CD8-positive, alpha-beta memory T cell (primary cell): ENCODE measurements around the gene KCNQ5. TPM values are rescaled to one million over a fixed set of nuclear protein-coding genes. Genes with fewer than 3 reads are reported as not detected.
A peak's percentile ranks its signal among the peaks of the same experiment; 100 is the strongest.

Experiments used
- CTCF ChIA-PET: fragments of 350-600 bp; sonication (Branson Sonifier 250); formaldehyde crosslinking; loops from one replicate; lab custom pipeline; 2021; ENCODE audit warnings: antibody characterized with exemption; lab: Charles Lee
- POLR2A ChIA-PET: fragments of 350-600 bp; sonication (Branson Sonifier 250); formaldehyde crosslinking; loops from one replicate; lab custom pipeline; 2021; ENCODE audit warnings: antibody characterized with exemption; lab: Charles Lee
- DNase-seq, 5 donors: peaks; one replicate each; pipeline versions ENCODE4 v3.0.0 to v3.0.0-alpha.2; 2020 to 2022; ENCODE audit warnings: mixed read lengths in 1 of 5
- H3K27ac ChIP-seq: one replicate; pipeline ENCODE4 v1.7.0; 2013; ENCODE audit warnings: low read depth, mild to moderate bottlenecking, low read length, moderate library complexity
- H3K27me3 ChIP-seq: 2 replicates; pipeline ENCODE4 v1.7.0; 2013; ENCODE audit warnings: low read length, mild to moderate bottlenecking; ENCODE audit not compliant: insufficient read depth, poor library complexity, severe bottlenecking
- H3K36me3 ChIP-seq: 2 replicates; pipeline ENCODE4 v1.7.0; 2013; ENCODE audit warnings: mild to moderate bottlenecking, low read length, moderate library complexity; ENCODE audit not compliant: insufficient read depth
- H3K4me1 ChIP-seq: 2 replicates; pipeline ENCODE4 v1.7.0; 2013; ENCODE audit warnings: mild to moderate bottlenecking, low read length, moderate library complexity; ENCODE audit not compliant: insufficient read depth
- H3K4me3 ChIP-seq: 2 replicates; pipeline ENCODE4 v1.7.0; 2013; ENCODE audit warnings: mild to moderate bottlenecking, low read length
- H3K9me3 ChIP-seq: 2 replicates; pipeline ENCODE4 v1.7.0; 2013; ENCODE audit warnings: mild to moderate bottlenecking, low read length
- H3K27ac Mint-ChIP-seq, 8 donors: one replicate each; pipeline ENCODE4 v1.8.0; 2020 to 2021; ENCODE audit warnings: mixed read lengths in 8 of 8, mild to moderate bottlenecking in 6 of 8, inconsistent platforms in 3 of 8, moderate library complexity in 3 of 8
- H3K27me3 Mint-ChIP-seq, 2 donors: one replicate each; pipeline ENCODE4 v1.8.0; 2020 to 2021; ENCODE audit warnings: mixed read lengths in 2 of 2, mild to moderate bottlenecking in 1 of 2, moderate library complexity in 1 of 2
- H3K36me3 Mint-ChIP-seq, 3 donors: one replicate each; pipeline ENCODE4 v1.8.0; 2020 to 2021; ENCODE audit warnings: mixed read lengths in 3 of 3, inconsistent platforms in 1 of 3, mild to moderate bottlenecking in 1 of 3
- H3K4me1 Mint-ChIP-seq, 3 donors: one replicate each; pipeline ENCODE4 v1.8.0; 2020 to 2021; ENCODE audit warnings: mixed read lengths in 3 of 3, inconsistent platforms in 1 of 3, mild to moderate bottlenecking in 1 of 3
- H3K4me3 Mint-ChIP-seq, 7 donors: one replicate each; pipeline ENCODE4 v1.8.0; 2020 to 2021; ENCODE audit warnings: mixed read lengths in 7 of 7, mild to moderate bottlenecking in 6 of 7, moderate library complexity in 4 of 7, inconsistent platforms in 2 of 7
- H3K9me3 Mint-ChIP-seq, 5 donors: one replicate each; pipeline ENCODE4 v1.8.0; 2020 to 2022; ENCODE audit warnings: mixed read lengths in 5 of 5, mild to moderate bottlenecking in 3 of 5, moderate library complexity in 2 of 5, inconsistent platforms in 1 of 5
- polyA plus RNA-seq: library from polyadenylated mRNA; unstranded; fragments of 300-500 nt; fragmentation: Illumina TruSeq; gene quantifications from one replicate; pipeline ENCODE4 v1.2.3, GENCODE V29; 2021
- total RNA-seq, 2 experiments: library from RNA; stranded (reverse); gene quantifications; one replicate each; pipeline ENCODE4 v1.2.3, GENCODE V29; 2021

The KCNQ5 gene
- total and polyA plus RNA-seq, 3 experiments from 2014 or later: 0.85 to 8.5 (median 7.9) TPM

DNA sequence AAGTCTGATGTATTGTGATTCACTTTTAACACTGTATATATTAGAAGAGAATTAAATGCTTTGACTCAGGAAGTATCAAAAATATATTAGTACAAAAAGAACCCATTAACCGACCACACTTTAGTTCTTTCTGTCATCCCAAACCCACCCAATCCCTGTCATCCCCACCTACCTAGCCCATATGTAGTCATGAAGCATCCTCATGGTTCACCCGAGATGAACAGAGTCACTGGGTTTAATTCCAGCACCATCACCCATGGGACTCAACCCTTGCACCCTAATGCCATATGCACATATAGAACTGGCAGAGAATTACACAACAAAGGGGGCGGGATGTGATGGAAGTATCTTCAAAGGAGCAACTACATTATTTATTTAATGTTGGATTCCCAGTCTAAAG is 462.0 kb downstream of the KCNQ5 start:
- POLR2A ChIA-PET: no interaction called here
- H3K36me3 Mint-ChIP-seq: no peaks in the 10 kb centered on the region

DNA sequence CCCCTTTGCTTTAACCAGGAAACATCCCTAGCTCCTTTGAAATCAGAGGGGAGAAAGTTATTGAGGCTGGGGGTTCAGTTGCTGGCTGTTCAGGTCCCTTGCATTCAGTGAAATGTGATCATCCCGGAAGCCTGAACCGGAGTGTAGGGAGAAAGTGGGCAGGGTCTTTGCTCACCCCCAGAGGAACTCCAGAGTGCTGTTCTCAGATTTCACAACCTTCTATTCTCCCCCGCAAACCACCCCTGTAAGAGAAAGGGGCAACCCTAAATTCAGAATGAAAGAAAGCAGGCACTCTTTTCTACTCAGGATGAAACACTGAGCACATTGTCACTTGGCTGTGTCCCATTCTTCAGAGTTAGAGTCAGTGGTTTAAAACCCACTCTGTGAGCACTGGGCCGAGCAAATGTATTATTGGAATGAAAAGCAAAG is 463.6 kb downstream of the KCNQ5 start:
- Mint-ChIP-seq H3K36me3 (no peaks in the 10 kb centered on the region), H3K27me3 (no peaks in the 10 kb centered on the region), H3K4me3 (no peak overlapping the region), H3K4me1 (no peaks in the 10 kb centered on the region), H3K27ac (no peak overlapping the region), H3K9me3 (peaks cover 0 to 2% (median 0%) of the 10 kb centered on the region in 5 donors)
- Histone ChIP-seq H3K27ac (no peak overlapping the region), H3K27me3 (no peaks in the 10 kb centered on the region), H3K36me3 (no peaks in the 10 kb centered on the region), H3K4me1 (no peaks in the 10 kb centered on the region), H3K4me3 (no peak overlapping the region), H3K9me3 (no peaks in the 10 kb centered on the region)
- no peak for DNase-seq
- ChIA-PET CTCF (no interaction called here), POLR2A (no interaction called here)

More for the DNA sequence above, 462.0 kb downstream of the KCNQ5 start:
- Histone ChIP-seq H3K4me1 (no peaks in the 10 kb centered on the region), H3K36me3 (no peaks in the 10 kb centered on the region), H3K27me3 (no peaks in the 10 kb centered on the region), H3K4me3 (no peak overlapping the region), H3K9me3 (no peaks in the 10 kb centered on the region), H3K27ac (no peak overlapping the region)
- no peak for DNase-seq
- H3K27ac Mint-ChIP-seq: no peak overlapping the region
- H3K9me3 Mint-ChIP-seq: no peaks in the 10 kb centered on the region
- no peaks in the 10 kb centered on the region for H3K4me1 Mint-ChIP-seq
- H3K27me3 Mint-ChIP-seq: no peaks in the 10 kb centered on the region
- H3K4me3 Mint-ChIP-seq: no peak overlapping the region
- CTCF ChIA-PET: no interaction called here

DNA sequence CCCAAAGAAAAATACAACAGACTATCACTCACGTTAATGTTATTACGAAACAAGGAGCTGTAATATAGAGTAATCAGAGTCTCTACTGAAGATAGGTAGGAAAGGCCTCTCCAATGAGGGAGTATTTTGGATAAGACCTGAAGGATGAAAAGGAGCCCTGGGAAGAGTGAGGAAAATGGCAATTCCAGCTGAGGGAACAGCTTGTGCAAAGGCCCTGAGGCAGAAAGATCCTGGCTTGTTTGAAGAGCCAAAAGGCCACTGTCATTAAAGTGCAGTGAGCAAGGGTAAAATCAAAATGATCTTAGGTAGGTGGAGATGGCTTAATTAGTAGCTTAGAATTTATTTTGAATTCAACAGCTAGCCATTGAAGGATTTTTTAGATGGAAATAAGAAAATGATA is 464.9 kb downstream of the KCNQ5 start:
- no peak overlapping the region for H3K4me3 ChIP-seq
- no peak for DNase-seq
- peaks cover 0 to 4% (median 0%) of the 10 kb centered on the region in 3 donors for H3K36me3 Mint-ChIP-seq
- H3K9me3 Mint-ChIP-seq: peaks cover 3 to 4% (median 3%) of the 10 kb centered on the region in 5 donors
- no peaks in the 10 kb centered on the region for H3K27me3 ChIP-seq
- no peaks in the 10 kb centered on the region for H3K9me3 ChIP-seq
- no peaks in the 10 kb centered on the region for H3K4me1 Mint-ChIP-seq
- H3K27ac ChIP-seq: no peak overlapping the region
- POLR2A ChIA-PET: no interaction called here
- H3K4me3 Mint-ChIP-seq: no peak overlapping the region
- H3K4me1 ChIP-seq: no peaks in the 10 kb centered on the region
- H3K27me3 Mint-ChIP-seq: no peaks in the 10 kb centered on the region
- CTCF ChIA-PET: no interaction called here
- H3K36me3 ChIP-seq: no peaks in the 10 kb centered on the region
- peak overlapping the region in 1 of 8 donors; percentile 24 for H3K27ac Mint-ChIP-seq

DNA sequence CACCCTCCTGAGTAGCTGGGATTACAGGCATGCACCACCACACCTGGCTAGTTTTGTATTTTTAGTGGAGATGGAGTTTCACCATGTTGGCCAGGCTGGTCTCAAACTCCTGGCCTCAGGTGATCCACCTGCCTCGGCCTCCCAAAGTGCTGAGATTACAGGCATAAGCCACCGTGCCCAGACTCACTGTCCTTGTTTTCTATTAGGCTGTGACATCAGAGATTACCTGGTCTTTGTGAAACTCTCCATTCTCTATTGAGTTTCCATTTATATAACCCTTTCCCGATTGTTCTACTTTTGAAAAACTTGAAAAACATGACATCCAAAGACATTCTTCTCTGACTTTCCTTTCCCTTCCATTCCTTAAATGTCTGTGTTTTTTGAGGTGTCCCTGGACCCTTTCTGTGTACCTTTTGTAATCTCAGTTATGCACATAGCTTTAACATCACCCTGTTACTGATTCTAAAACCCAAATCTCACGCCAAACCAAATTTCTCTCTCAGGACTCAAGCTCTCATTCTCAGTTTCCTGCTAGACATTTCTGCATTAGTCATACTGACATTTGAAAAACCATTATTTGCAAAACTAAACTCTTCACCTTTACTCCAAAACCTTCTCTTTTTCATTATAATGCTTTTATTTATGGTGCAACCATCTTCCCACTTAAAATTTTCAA is 466.4 kb downstream of the KCNQ5 start:
- no peak overlapping the region for H3K27ac ChIP-seq
- Mint-ChIP-seq H3K27me3 (no peaks in the 10 kb centered on the region), H3K4me1 (no peaks in the 10 kb centered on the region), H3K27ac (peak overlapping the region in 1 of 8 donors; percentile 89), H3K4me3 (no peak overlapping the region), H3K36me3 (peaks cover 0 to 15% (median 0%) of the 10 kb centered on the region in 3 donors), H3K9me3 (peaks cover 5 to 12% (median 6%) of the 10 kb centered on the region in 5 donors)
- no peaks in the 10 kb centered on the region for H3K9me3 ChIP-seq
- POLR2A ChIA-PET: no interaction called here
- H3K27me3 ChIP-seq: no peaks in the 10 kb centered on the region
- no peaks in the 10 kb centered on the region for H3K4me1 ChIP-seq
- H3K36me3 ChIP-seq: no peaks in the 10 kb centered on the region
- no peak overlapping the region for H3K4me3 ChIP-seq
- CTCF ChIA-PET: no interaction called here
- no peak for DNase-seq

DNA sequence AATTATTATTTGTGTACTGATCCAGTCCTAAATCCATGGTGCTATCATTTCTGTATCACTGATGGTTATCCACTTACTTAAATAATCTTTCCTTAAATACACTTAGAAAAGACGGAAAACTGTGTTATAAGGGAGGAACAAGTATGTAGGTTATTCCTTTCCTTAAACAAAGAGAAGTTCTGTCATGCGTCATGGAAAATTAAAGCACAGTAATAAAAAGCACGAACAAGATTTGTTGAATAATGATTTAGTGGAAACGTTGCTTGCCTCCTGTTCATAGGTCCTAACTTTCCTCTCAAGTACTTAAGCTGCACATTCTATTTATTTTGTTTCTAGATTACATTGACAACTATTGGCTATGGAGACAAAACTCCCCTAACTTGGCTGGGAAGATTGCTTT is 483.1 kb downstream of the KCNQ5 start:
- Histone ChIP-seq H3K4me3 (no peak overlapping the region), H3K27me3 (no peaks in the 10 kb centered on the region), H3K9me3 (no peaks in the 10 kb centered on the region), H3K27ac (no peak overlapping the region), H3K4me1 (no peaks in the 10 kb centered on the region), H3K36me3 (no peaks in the 10 kb centered on the region)
- POLR2A ChIA-PET: no interaction called here
- peaks cover 0 to 2% (median 0%) of the 10 kb centered on the region in 3 donors for H3K36me3 Mint-ChIP-seq
- H3K9me3 Mint-ChIP-seq: peaks cover 0 to 5% (median 2%) of the 10 kb centered on the region in 5 donors
- no peak for DNase-seq
- CTCF ChIA-PET: no interaction called here
- no peaks in the 10 kb centered on the region for H3K4me1 Mint-ChIP-seq
- H3K4me3 Mint-ChIP-seq: no peak overlapping the region
- H3K27me3 Mint-ChIP-seq: peaks cover 0 to 2% of the 10 kb centered on the region in 2 donors
- H3K27ac Mint-ChIP-seq: no peak overlapping the region

DNA sequence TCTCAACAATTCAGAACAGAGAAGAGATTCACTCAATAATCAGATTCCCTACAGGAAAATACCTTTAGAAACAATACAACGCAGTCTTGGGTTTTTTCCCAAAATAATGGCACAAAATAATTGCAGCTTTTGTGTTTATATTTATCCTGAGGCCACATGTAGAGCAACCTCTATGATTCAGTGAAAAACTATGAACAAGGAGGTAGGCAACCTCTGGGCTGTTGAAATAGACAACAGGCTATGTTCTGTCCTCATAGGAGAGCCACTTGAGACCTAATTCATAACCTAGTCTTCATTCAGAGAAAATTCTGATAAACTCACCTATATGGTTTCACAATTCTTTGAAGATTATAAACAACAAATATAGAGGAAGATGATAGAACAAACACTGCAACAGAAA is 485.2 kb downstream of the KCNQ5 start:
- H3K27me3 Mint-ChIP-seq: no peaks in the 10 kb centered on the region
- CTCF ChIA-PET: no interaction called here
- H3K27ac Mint-ChIP-seq: peak overlapping the region in 1 of 8 donors; percentile 10
- peaks cover 0 to 4% (median 0%) of the 10 kb centered on the region in 5 donors for H3K9me3 Mint-ChIP-seq
- Histone ChIP-seq H3K36me3 (no peaks in the 10 kb centered on the region), H3K9me3 (no peaks in the 10 kb centered on the region), H3K27me3 (no peaks in the 10 kb centered on the region), H3K4me1 (no peaks in the 10 kb centered on the region), H3K4me3 (no peak overlapping the region), H3K27ac (no peak overlapping the region)
- no peak overlapping the region for H3K4me3 Mint-ChIP-seq
- H3K4me1 Mint-ChIP-seq: no peaks in the 10 kb centered on the region
- no peak for DNase-seq
- H3K36me3 Mint-ChIP-seq: peaks cover 0 to 3% (median 0%) of the 10 kb centered on the region in 3 donors
- POLR2A ChIA-PET: no interaction called here

DNA sequence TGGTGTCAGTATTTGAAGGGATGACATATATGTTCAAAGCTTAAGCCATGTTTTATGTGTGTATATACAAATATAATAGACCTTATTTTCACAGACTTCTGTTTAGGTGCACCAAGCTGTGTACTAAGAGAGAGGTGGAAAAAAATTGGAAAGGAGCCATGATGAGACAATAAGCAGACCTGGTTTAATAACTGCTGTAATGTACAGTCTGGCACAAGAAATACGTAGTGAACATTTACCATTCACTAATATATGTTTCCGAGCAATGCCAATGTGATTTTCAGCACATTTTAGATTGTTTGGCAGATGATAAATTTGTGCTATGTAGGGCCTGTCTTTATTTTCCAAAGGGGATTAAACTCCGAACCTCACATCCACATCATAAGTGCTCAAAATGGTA is 487.1 kb downstream of the KCNQ5 start:
- ChIA-PET POLR2A (interaction anchor here (0.5 kb wide), 1 partner anchor 45 kb away, joined by 3 read pairs; no protein-coding TSS in a partner anchor), CTCF (no interaction called here)
- Mint-ChIP-seq H3K27me3 (no peaks in the 10 kb centered on the region), H3K9me3 (no peaks in the 10 kb centered on the region), H3K4me3 (no peak overlapping the region), H3K36me3 (peaks cover 0 to 5% (median 0%) of the 10 kb centered on the region in 3 donors), H3K27ac (no peak overlapping the region), H3K4me1 (no peaks in the 10 kb centered on the region)
- no peak for DNase-seq
- Histone ChIP-seq H3K27ac (no peak overlapping the region), H3K4me1 (no peaks in the 10 kb centered on the region), H3K27me3 (no peaks in the 10 kb centered on the region), H3K4me3 (no peak overlapping the region), H3K36me3 (no peaks in the 10 kb centered on the region), H3K9me3 (no peaks in the 10 kb centered on the region)

DNA sequence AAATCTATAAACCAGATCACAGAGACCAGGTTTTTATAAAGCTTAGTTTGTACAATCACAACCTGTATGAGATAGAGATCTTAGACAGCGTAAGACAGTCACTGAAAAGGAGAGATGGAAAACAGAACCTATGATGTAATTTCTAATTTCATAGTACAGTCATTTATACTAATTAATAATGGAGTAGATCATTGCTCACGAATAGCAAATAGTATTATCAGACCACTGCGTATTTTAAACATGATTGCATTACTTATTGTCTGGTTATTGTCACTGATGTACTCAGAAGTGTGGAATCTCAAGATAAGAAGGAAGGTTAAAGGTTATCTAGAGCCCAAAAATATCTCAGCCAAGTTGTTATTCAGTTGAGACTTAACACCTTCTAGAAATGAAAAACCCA is 487.8 kb downstream of the KCNQ5 start:
- no peaks in the 10 kb centered on the region for H3K4me1 Mint-ChIP-seq
- CTCF ChIA-PET: no interaction called here
- H3K4me3 Mint-ChIP-seq: no peak overlapping the region

More for the DNA sequence above, 487.8 kb downstream of the KCNQ5 start:
- H3K4me3 ChIP-seq: no peak overlapping the region
- H3K27ac ChIP-seq: no peak overlapping the region
- H3K9me3 Mint-ChIP-seq: no peaks in the 10 kb centered on the region
- no peak for DNase-seq
- no peaks in the 10 kb centered on the region for H3K36me3 ChIP-seq
- H3K27me3 ChIP-seq: no peaks in the 10 kb centered on the region
- POLR2A ChIA-PET: interaction anchor here (0.5 kb wide), 1 partner anchor 44 kb away, joined by 3 read pairs; no protein-coding TSS in a partner anchor
- H3K27ac Mint-ChIP-seq: no peak overlapping the region
- no peaks in the 10 kb centered on the region for H3K27me3 Mint-ChIP-seq
- peaks cover 0 to 5% (median 0%) of the 10 kb centered on the region in 3 donors for H3K36me3 Mint-ChIP-seq
- H3K4me1 ChIP-seq: no peaks in the 10 kb centered on the region
- no peaks in the 10 kb centered on the region for H3K9me3 ChIP-seq
